D721Med (cell line): ENCODE data around the gene PTGES2.
"Not testable (repeated sequence)": the region's sequence is repeated elsewhere in the genome, so short reads cannot be mapped to it uniquely, and the experiment has no call there.

Experiments used
- DNase-seq: peaks from one replicate; pipeline ENCODE4 v3.0.0; 2011; ENCODE audit warnings: low spot score; ENCODE audit not compliant: insufficient read length
- FAIRE-seq: peaks from 2 replicates; lab custom pipeline; 2011; peaks lifted over from hg19 to GRCh38; lab: Jason Lieb, UNC
- TF ChIP-seq, protein P1 (sequence below): IDR thresholded peaks from 2 replicates; pipeline ENCODE4 v1.5.1; 2012; ENCODE audit warnings: mild to moderate bottlenecking, control low read depth; ENCODE audit not compliant: insufficient read depth; ENCODE audit errors: missing control alignments

The PTGES2 gene

DNA sequence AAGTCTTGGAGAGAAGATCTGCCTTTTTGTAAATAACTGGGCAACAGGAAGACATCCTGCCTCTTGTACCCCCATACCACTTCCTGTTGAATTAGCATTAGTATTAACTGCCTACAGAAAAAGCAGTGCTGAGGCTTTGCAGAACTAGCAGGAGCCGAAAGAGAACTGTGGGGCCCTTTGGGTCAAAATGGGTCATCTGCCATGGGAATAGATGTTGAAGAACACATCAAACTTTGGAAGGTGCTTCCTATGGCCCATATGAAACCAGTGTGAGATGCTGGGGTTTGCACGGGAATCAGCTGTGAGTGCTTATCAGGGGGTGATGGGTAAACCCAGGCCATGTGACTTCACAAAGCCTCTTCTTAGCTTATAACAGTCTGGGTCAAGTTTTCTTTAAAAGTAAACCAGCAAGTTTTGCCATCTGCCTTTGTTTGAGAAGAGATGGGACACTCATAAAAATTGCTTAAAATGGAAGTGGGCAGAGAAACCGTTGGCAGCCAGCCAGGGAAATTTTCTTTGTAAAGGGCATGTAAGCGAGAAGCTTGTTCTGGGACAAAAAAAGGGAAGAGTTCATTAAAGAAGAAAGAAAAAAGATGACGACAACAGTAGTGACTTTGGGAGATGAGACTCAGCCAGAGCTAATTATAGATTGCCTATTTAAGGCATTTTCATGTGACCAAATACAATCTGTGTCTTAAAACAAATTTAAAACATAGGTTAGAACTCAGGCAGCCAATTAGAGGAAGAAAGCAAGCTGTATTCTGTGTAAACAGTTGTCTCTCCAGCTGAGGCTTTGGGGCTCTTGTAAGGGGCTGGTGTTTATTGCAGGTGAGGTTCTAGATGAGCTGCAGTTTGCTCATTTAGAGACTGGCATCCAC, 55.1 kb downstream of the PTGES2 start:
- FAIRE-seq (no peak), DNase-seq (no peak)
- TF ChIP-seq, protein P1, sequence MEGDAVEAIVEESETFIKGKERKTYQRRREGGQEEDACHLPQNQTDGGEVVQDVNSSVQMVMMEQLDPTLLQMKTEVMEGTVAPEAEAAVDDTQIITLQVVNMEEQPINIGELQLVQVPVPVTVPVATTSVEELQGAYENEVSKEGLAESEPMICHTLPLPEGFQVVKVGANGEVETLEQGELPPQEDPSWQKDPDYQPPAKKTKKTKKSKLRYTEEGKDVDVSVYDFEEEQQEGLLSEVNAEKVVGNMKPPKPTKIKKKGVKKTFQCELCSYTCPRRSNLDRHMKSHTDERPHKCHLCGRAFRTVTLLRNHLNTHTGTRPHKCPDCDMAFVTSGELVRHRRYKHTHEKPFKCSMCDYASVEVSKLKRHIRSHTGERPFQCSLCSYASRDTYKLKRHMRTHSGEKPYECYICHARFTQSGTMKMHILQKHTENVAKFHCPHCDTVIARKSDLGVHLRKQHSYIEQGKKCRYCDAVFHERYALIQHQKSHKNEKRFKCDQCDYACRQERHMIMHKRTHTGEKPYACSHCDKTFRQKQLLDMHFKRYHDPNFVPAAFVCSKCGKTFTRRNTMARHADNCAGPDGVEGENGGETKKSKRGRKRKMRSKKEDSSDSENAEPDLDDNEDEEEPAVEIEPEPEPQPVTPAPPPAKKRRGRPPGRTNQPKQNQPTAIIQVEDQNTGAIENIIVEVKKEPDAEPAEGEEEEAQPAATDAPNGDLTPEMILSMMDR = no peak

DNA sequence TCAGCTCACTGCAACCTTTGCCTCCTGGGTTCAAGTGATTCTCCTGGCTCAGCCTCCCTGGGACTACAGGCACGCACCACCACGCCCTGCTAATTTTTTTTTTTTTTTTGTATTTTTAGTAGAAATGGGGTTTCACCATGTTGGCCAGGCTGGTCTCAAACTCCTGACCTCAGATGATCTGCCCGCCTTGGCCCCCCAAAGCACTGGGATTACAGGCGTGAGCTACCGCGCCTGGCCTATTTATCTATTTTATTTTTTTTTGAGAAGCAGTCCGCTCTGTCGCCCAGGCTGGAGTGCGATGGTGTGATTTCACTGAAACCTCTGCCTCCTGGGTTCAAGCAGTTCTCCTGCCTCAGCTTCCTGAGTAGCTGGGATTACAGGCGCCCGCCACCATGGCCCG, 56.1 kb downstream of the PTGES2 start:
- not testable (repeated sequence) for FAIRE-seq, DNase-seq

DNA sequence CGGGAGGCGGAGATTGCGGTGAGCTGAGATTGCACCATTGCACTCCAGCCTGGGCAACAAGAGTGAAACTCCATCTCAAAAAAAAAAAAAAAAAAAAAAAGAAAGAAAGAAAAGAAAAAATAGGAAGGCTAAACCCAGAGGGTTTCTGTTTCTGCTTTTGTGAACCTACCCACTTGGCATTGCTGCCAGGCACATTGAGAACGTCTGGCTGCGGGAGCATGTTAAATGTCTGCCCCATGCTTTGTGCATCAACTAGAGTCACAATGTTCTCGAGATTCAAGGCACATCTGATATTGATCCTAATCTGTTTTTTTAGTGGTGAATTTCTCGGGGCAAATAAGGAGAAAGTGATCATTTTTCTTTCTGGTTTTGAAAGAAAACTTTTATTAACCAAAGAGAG, 56.7 kb downstream of the PTGES2 start:
- DNase-seq (no peak), FAIRE-seq (no peak)
- TF ChIP-seq, protein P1 = no peak
